Right lobe of liver (tissue), 6 donors: ENCODE measurements around the gene PURA. TPM values are rescaled to one million over a fixed set of nuclear protein-coding genes. Genes with fewer than 3 reads are reported as not detected.

Source experiments
- ATAC-seq, 4 donors: fragments of 200-7000 bp; cut with Tn5 transposase; one replicate each; pipeline ENCODE4 v1.9.1; 2020; ENCODE audit warnings: mild to moderate bottlenecking in 4 of 4, moderate library complexity in 4 of 4
- DNase-seq, 3 donors: peaks; one replicate each; pipeline ENCODE4 v3.0.0-alpha.2; 2020
- H3K27ac ChIP-seq, 3 donors: fragments of 200-600 bp; one replicate each; pipeline ENCODE4 v1.8.0; 2022
- H3K27me3 ChIP-seq, 2 donors: fragments of 200-600 bp; one replicate each; pipeline ENCODE4 v1.8.0; 2022
- H3K36me3 ChIP-seq, 4 donors: fragments of 200-600 bp; sonication (generic) in 1 of 4; one replicate each; pipeline versions ENCODE4 v1.5.1 to v1.8.0; 2017 to 2022; ENCODE audit warnings: control low read depth in 1 of 4
- H3K4me1 ChIP-seq, 4 donors: fragments of 200-600 bp; sonication (generic) in 1 of 4; one replicate each; pipeline versions ENCODE4 v1.5.1 to v1.8.0; 2017 to 2022; ENCODE audit warnings: control low read depth in 1 of 4
- H3K4me3 ChIP-seq, 3 donors: fragments of 200-600 bp; one replicate each; pipeline ENCODE4 v1.8.0; 2022
- H3K9me3 ChIP-seq, 4 donors: fragments of 200-600 bp; sonication (generic) in 1 of 4; one replicate each; pipeline versions ENCODE4 v1.5.1 to v1.8.0; 2017 to 2022; ENCODE audit warnings: control low read depth in 1 of 4
- POLR2A ChIP-seq: fragments of 450-650 bp; IDR thresholded peaks from one replicate; pipeline ENCODE4 v1.6.1; 2017; ENCODE audit warnings: antibody characterized with exemption, mild to moderate bottlenecking
- WGBS: methylation state at CpG from one replicate; pipeline ENCODE4 v1.1.6; 2018; ENCODE audit warnings: low coverage, low lambda C conversion rate; ENCODE audit not compliant: insufficient coverage; ENCODE audit errors: missing lambda C conversion rate; 5-methylcytosine and 5-hydroxymethylcytosine counted together
- intact Hi-C, 2 donors: fragments of 100-400 bp; cut with DNase I; formaldehyde crosslinking; loops; one replicate each; pipeline versions ENCODE4 v1.11.2 to v1.14.1; 2022
- total RNA-seq, 6 experiments: library from RNA; depleted of rRNA in 2 of 6; stranded (reverse); fragments of >200 nt in 2 of 6; fragmentation: NEBNext Ultra II Directional in 3 of 6; extraction: Animal tissue kit (Norgen Biotek cat#: 25700) in 3 of 6; gene quantifications; one replicate each; pipeline versions ENCODE4 v1.1.0 to v1.2.4, GENCODE V29; 2016 to 2023
- TF ChIP-seq, protein P1 (sequence below), 4 donors: fragments of 200-600 bp in 3 of 4; fragments of 450-650 bp in 1 of 4; IDR thresholded peaks; one replicate each; pipeline versions ENCODE4 v1.5.1 to v1.8.0; 2016 to 2022; ENCODE audit warnings: antibody characterized with exemption in 4 of 4, mild to moderate bottlenecking in 2 of 4
- donor health status: DM: no; HTN: yes; CAD: no.
- donor health status: DM: no; HTN: no; CAD: no.
- donor health status: DM: no; HTN: no; CAD: no.
- donor health status: DM: no; HTN: yes; CAD: no.
- donor health status: DM: no; HTN: yes; CAD: no.

PURA gene
- total RNA-seq, 6 experiments from 2014 or later = 8.7 to 14.1 (median 12.1) TPM

DNA sequence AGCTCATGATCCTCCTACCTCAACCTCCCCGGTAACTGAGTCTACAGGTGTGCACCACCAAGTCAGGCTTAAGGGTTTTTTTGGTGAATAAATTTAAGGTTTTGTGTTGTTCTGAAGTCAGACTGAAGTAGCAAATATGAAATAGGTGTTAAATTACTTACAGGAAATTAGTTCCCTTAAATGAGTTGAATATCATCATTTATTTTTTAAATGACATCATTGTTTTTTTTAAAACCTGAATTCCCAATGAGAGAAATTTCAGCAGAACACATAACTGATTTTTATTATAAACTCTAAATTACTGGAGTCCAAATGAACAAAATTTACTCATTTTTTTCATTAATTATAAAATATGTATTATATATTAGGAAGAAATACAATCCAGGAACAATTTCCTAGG, 37.8 kb upstream of the PURA start:
- TF ChIP-seq, protein P1, sequence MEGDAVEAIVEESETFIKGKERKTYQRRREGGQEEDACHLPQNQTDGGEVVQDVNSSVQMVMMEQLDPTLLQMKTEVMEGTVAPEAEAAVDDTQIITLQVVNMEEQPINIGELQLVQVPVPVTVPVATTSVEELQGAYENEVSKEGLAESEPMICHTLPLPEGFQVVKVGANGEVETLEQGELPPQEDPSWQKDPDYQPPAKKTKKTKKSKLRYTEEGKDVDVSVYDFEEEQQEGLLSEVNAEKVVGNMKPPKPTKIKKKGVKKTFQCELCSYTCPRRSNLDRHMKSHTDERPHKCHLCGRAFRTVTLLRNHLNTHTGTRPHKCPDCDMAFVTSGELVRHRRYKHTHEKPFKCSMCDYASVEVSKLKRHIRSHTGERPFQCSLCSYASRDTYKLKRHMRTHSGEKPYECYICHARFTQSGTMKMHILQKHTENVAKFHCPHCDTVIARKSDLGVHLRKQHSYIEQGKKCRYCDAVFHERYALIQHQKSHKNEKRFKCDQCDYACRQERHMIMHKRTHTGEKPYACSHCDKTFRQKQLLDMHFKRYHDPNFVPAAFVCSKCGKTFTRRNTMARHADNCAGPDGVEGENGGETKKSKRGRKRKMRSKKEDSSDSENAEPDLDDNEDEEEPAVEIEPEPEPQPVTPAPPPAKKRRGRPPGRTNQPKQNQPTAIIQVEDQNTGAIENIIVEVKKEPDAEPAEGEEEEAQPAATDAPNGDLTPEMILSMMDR (IDR thresholded peaks at IDR 0.05) = no peak
- TF ChIP-seq POLR2A = no peak
- Histone ChIP-seq H3K27ac (no peak overlapping the region), H3K4me3 (no peak overlapping the region), H3K36me3 (no peaks in the 10 kb centered on the region), H3K9me3 (no peaks in the 10 kb centered on the region), H3K4me1 (no peaks in the 10 kb centered on the region), H3K27me3 (no peaks in the 10 kb centered on the region)
- intact Hi-C loops = loop anchor here (5.0 kb wide), 1 partner anchor 76 kb away; no protein-coding TSS in a partner anchor
- ATAC-seq (no peak), DNase-seq (no peak)
- 92% methylated on average over 1 of the region's 1 CpG for WGBS

DNA sequence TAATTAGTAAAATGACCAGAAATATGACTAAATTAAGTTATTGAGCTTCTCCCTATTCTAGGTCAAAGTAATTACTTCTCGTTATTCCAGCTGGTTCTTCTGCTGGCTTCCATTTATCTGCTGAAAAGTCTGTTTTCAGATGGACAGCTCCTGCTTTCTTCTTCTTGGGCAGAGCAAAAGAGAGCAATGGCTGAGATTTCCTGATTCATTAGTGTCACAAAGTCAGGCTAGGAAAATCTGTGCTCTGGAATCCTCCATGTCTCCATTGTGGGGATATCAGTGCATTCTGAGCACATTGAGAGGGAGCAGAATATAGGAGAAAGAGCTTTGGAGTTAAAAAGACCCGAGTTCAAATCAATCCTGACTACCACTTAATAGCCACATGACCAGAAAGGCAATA, 37.1 kb upstream of the PURA start:
- ATAC-seq (no peak), DNase-seq (no peak)
- H3K9me3 ChIP-seq = no peaks in the 10 kb centered on the region
- H3K4me1 ChIP-seq = no peaks in the 10 kb centered on the region
- H3K27ac ChIP-seq = no peak overlapping the region
- H3K36me3 ChIP-seq = no peaks in the 10 kb centered on the region
- no peak overlapping the region for H3K4me3 ChIP-seq
- WGBS = 65% methylated on average over 2 of the region's 2 CpGs
- H3K27me3 ChIP-seq = no peaks in the 10 kb centered on the region
- intact Hi-C loops = loop anchor here (5.0 kb wide), 1 partner anchor 76 kb away; no protein-coding TSS in a partner anchor
- TF ChIP-seq, protein P1 (IDR thresholded peaks at IDR 0.05) = no peak
- no peak for TF ChIP-seq POLR2A

DNA sequence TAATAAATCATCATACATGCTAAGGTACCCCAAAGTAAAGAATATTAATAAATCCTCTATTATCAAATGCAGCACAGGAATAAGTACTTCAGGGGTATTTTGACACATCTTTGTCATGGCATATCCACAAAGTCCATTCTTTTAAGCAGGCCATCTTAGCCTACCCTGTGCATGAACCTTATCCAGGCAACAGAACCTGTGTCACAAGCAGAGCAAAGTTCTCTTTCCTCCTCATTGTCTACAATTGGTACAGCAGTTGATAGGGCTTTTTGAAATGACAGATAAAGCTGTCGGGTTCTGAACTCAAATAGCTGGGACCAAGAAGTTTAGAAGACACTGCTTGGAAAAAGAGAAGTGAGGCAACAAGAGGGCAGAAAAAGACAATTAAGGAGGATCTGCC, 30.8 kb upstream of the PURA start:
- no peak for ATAC-seq
- Histone ChIP-seq H3K36me3 (no peaks in the 10 kb centered on the region), H3K9me3 (no peaks in the 10 kb centered on the region), H3K4me3 (no peak overlapping the region), H3K27ac (no peak overlapping the region), H3K27me3 (no peaks in the 10 kb centered on the region), H3K4me1 (no peaks in the 10 kb centered on the region)
- intact Hi-C loops = no loop called here
- TF ChIP-seq, protein P1 (IDR thresholded peaks at IDR 0.05) = no peak
- TF ChIP-seq POLR2A = no peak
- no peak for DNase-seq
- WGBS = 29% methylated on average over 1 of the region's 1 CpG

DNA sequence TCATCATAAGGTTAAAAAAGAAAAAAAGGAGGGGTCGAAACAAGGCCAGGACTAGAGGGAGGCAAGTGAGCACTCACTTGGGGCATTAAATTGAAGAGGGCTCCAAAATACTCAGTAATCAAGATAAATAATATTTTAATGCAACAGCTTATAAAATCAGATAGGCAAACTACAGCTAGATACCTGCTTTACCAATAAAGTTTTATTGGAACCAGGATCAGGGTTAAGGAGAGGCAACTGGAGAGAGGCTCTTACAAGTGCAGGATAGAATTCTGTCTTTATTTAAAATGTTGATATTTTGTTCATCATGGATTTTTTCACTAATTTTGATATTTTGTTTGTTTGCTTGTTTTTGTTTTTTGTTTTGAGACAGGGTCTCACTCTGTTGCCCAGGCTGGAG, 30.3 kb upstream of the PURA start:
- Histone ChIP-seq H3K27ac (no peak overlapping the region), H3K27me3 (no peaks in the 10 kb centered on the region), H3K9me3 (no peaks in the 10 kb centered on the region), H3K4me3 (no peak overlapping the region), H3K4me1 (no peaks in the 10 kb centered on the region), H3K36me3 (no peaks in the 10 kb centered on the region)
- 80% methylated on average over 1 of the region's 1 CpG for WGBS
- TF ChIP-seq, protein P1 (IDR thresholded peaks at IDR 0.05) = no peak
- TF ChIP-seq POLR2A = no peak
- DNase-seq (no peak), ATAC-seq (no peak)
- intact Hi-C loops = no loop called here

DNA sequence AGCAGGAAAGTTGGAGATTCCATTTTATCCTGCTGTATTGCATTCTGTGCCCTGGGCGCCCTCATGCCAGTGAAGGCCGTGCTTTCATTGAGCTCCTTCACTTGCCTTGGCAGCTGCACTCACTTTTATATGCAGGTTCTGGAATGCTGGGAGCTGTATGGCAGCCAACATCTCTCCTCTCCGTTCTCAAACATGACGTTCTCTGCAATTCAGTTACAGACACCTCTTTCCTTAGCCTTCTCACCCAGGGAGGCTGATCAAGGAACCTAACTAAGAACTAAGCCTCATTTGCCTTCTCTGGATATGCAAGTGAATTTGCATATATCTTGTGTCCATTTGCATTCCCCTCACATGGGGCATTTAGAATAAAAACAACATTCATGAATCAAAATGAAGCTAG, 29.4 kb upstream of the PURA start:
- DNase-seq (no peak), ATAC-seq (no peak)
- H3K36me3 ChIP-seq = no peaks in the 10 kb centered on the region
- no peak for TF ChIP-seq POLR2A
- TF ChIP-seq, protein P1 (IDR thresholded peaks at IDR 0.05) = no peak
- H3K27me3 ChIP-seq = no peaks in the 10 kb centered on the region
- intact Hi-C loops = no loop called here
- whole genome bisulfite sequencing = 57% methylated on average over 4 of the region's 4 CpGs
- H3K4me3 ChIP-seq = no peak overlapping the region
- H3K4me1 ChIP-seq = no peaks in the 10 kb centered on the region
- no peak overlapping the region for H3K27ac ChIP-seq
- no peaks in the 10 kb centered on the region for H3K9me3 ChIP-seq
